Measurements from ENCODE around the gene ISCU.

GRCh38 chr12:108582978-108583770, 20.8 kb downstream of the ISCU start:
- no peak for TF ChIP-seq TAF1 (IDR thresholded peaks at IDR 0.05; ENCODE audit: low read depth)
- no peak for TF ChIP-seq CEBPB (IDR thresholded peaks at IDR 0.05)
- no peak for TF ChIP-seq EP300 (IDR thresholded peaks at IDR 0.05; ENCODE audit: borderline replicate concordance)
- TF ChIP-seq NFIC (IDR thresholded peaks at IDR 0.05): no peak
- TF ChIP-seq YY1 (IDR thresholded peaks at IDR 0.05; ENCODE audit: low read depth): no peak
- TF ChIP-seq ZBTB7A (IDR thresholded peaks at IDR 0.05; ENCODE audit: low read depth): no peak
- TF ChIP-seq RAD21 (IDR thresholded peaks at IDR 0.05; ENCODE audit: low read depth): no peak
- TF ChIP-seq EGR1 (IDR thresholded peaks at IDR 0.05): no peak
- TF ChIP-seq FOXM1 (IDR thresholded peaks at IDR 0.05; ENCODE audit: borderline replicate concordance, low read depth): no peak

All from Ishikawa (cell line).